GM12878 (cell line): Measurements from ENCODE around the gene HECTD4. TPM values are rescaled to one million over a fixed set of nuclear protein-coding genes. Genes with fewer than 3 reads are reported as not detected.

Experiments used
- ATAC-seq: fragments of 200-7000 bp; cut with Tn5 transposase; 3 replicates; pipeline ENCODE4 v1.9.1; 2020; ENCODE audit warnings: mild to moderate bottlenecking, moderate library complexity
- BruUV-seq: library from RNA; stranded (reverse); fragments of 400-500 nt; replicated peaks from 2 replicates; lab custom pipeline; 2021; lab: Mats Ljungman, UMichigan
- CTCF ChIA-PET: fragments of 300-600 bp; sonication (Branson Sonifier 250); formaldehyde crosslinking; extraction: SDS; loops from one replicate; lab custom pipeline; 2021; ENCODE audit warnings: inconsistent platforms; lab: Yijun Ruan, JAX
- POLR2A ChIA-PET: fragments of 350-600 bp; formaldehyde crosslinking; extraction: SDS; loops from one replicate; lab custom pipeline; 2021; ENCODE audit warnings: inconsistent platforms; lab: Charles Lee
- RAD21 ChIA-PET: fragments of 300-600 bp; sonication (Branson Sonifier 250); formaldehyde crosslinking; loops from one replicate; lab custom pipeline; 2023; ENCODE audit warnings: antibody characterized with exemption; ENCODE audit not compliant: unreplicated experiment; lab: Charles Lee
- SMC1A ChIA-PET: fragments of 300-600 bp; sonication (Branson Sonifier 250); formaldehyde crosslinking; loops from one replicate; lab custom pipeline; 2023; ENCODE audit not compliant: unreplicated experiment, uncharacterized antibody; lab: Charles Lee
- DNase-seq: peaks from one replicate; pipeline ENCODE4 v3.0.0-alpha.2; 2011; ENCODE audit warnings: low read depth, low spot score
- FAIRE-seq: peaks from 3 replicates; lab custom pipeline; 2011; peaks lifted over from hg19 to GRCh38; lab: Jason Lieb, UNC
- H2AFZ ChIP-seq: 2 replicates; pipeline ENCODE4 v1.6.0; 2011; ENCODE audit warnings: low read depth, low read length, control low read depth; ENCODE audit not compliant: control insufficient read depth
- H3K27ac ChIP-seq: 2 replicates; pipeline ENCODE4 v1.5.1; 2011; ENCODE audit warnings: control low read depth; ENCODE audit not compliant: control insufficient read depth, insufficient read depth
- H3K27me3 ChIP-seq, 2 experiments: replicated peaks in 1 of 2; 2 replicates each; pipeline versions ENCODE4 v1.6.0 to v1.6.1; 2011; ENCODE audit warnings: low read length in 1 of 2; ENCODE audit not compliant: control insufficient read depth in 2 of 2, insufficient read depth in 2 of 2
- H3K36me3 ChIP-seq, 2 experiments: 2 replicates each; pipeline ENCODE4 v1.5.1; 2011; ENCODE audit warnings: low read length in 1 of 2; ENCODE audit not compliant: control insufficient read depth in 2 of 2, insufficient read depth in 2 of 2
- H3K4me1 ChIP-seq: 2 replicates; pipeline ENCODE4 v1.6.1; 2011; ENCODE audit warnings: mild to moderate bottlenecking, low read length, moderate library complexity, mixed read lengths; ENCODE audit not compliant: control insufficient read depth, insufficient read depth
- H3K4me2 ChIP-seq: 2 replicates; pipeline ENCODE4 v1.6.0; 2011; ENCODE audit warnings: control low read depth; ENCODE audit not compliant: control insufficient read depth, insufficient read depth
- H3K4me3 ChIP-seq: fragments of 200-600 bp; sonication (generic); 2 replicates; pipeline ENCODE4 v1.5.1; 2016
- H3K79me2 ChIP-seq: 2 replicates; pipeline ENCODE4 v1.6.0; 2011; ENCODE audit warnings: low read length; ENCODE audit not compliant: control insufficient read depth, insufficient read depth
- H3K9ac ChIP-seq: 2 replicates; pipeline ENCODE4 v1.8.0; 2011; ENCODE audit warnings: low read length, control low read depth, mixed read lengths; ENCODE audit not compliant: control insufficient read depth, insufficient read depth
- H3K9me3 ChIP-seq: replicated peaks from 3 replicates; pipeline ENCODE4 v1.5.1; 2011; ENCODE audit warnings: mild to moderate bottlenecking, low read length; ENCODE audit not compliant: control insufficient read depth, insufficient read depth
- H4K20me1 ChIP-seq: 2 replicates; pipeline ENCODE4 v1.6.0; 2011; ENCODE audit not compliant: control insufficient read depth, insufficient read depth
- BACH1 ChIP-seq: fragments of 450-650 bp; IDR thresholded peaks from 2 replicates; pipeline ENCODE4 v1.6.1; 2017; ENCODE audit warnings: mild to moderate bottlenecking, borderline replicate concordance
- BHLHE40 ChIP-seq, 2 experiments: fragments of 450-650 bp in 1 of 2; IDR thresholded peaks; 2 replicates each; pipeline ENCODE4 v1.6.1; 2011 to 2017; ENCODE audit warnings: low read depth in 2 of 2, borderline replicate concordance in 1 of 2, improper control_type of control experiment in 1 of 2, low read length in 1 of 2, mild to moderate bottlenecking in 1 of 2
- BMI1 ChIP-seq: fragments of 450-650 bp; IDR thresholded peaks from 2 replicates; pipeline ENCODE4 v1.6.1; 2016; ENCODE audit warnings: mild to moderate bottlenecking, moderate library complexity, borderline replicate concordance
- CHD2 ChIP-seq: IDR thresholded peaks from 2 replicates; pipeline ENCODE4 v1.6.1; 2011; ENCODE audit warnings: low read depth, low read length, improper control_type of control experiment, borderline replicate concordance
- IKZF2 ChIP-seq, 2 experiments: fragments of 450-650 bp; IDR thresholded peaks; 2 replicates each; pipeline ENCODE4 v1.6.1; 2017; ENCODE audit warnings: mild to moderate bottlenecking in 2 of 2, moderate library complexity in 2 of 2
- IRF4 ChIP-seq: IDR thresholded peaks from 2 replicates; pipeline ENCODE4 v1.6.1; 2011; ENCODE audit warnings: low read depth, low read length
- NFXL1 ChIP-seq: fragments of 450-650 bp; IDR thresholded peaks from 2 replicates; pipeline ENCODE4 v1.6.1; 2017; ENCODE audit warnings: antibody characterized with exemption, mild to moderate bottlenecking, borderline replicate concordance
- POLR2AphosphoS2 ChIP-seq: IDR thresholded peaks from 2 replicates; pipeline ENCODE4 v1.6.1; 2011; ENCODE audit warnings: low read depth, mild to moderate bottlenecking, low read length, improper control_type of control experiment, moderate library complexity
- POLR2AphosphoS5 ChIP-seq: IDR thresholded peaks from 2 replicates; pipeline ENCODE4 v1.6.1; 2011; ENCODE audit warnings: mild to moderate bottlenecking, low read length, inconsistent platforms
- SRF ChIP-seq, 2 experiments: IDR thresholded peaks; 2 replicates each; pipeline ENCODE4 v1.6.1; 2011; ENCODE audit warnings: low read depth in 2 of 2, low read length in 2 of 2, mild to moderate bottlenecking in 1 of 2, moderate library complexity in 1 of 2
- TAF1 ChIP-seq: IDR thresholded peaks from 2 replicates; pipeline ENCODE4 v1.6.1; 2011; ENCODE audit warnings: mild to moderate bottlenecking, low read depth, low read length, borderline replicate concordance
- TARDBP ChIP-seq: IDR thresholded peaks from 2 replicates; pipeline ENCODE4 v1.6.1; 2016; ENCODE audit warnings: borderline replicate concordance
- ZNF24 ChIP-seq: fragments of 450-650 bp; IDR thresholded peaks from 2 replicates; pipeline ENCODE4 v1.6.1; 2017; ENCODE audit warnings: antibody characterized with exemption, mild to moderate bottlenecking
- WGBS: methylation state at CpG from one replicate; pipeline ENCODE4 v1.1.6; 2016; ENCODE audit warnings: low lambda C conversion rate; ENCODE audit not compliant: insufficient replicate concordance, insufficient coverage; ENCODE audit errors: missing lambda C conversion rate; 5-methylcytosine and 5-hydroxymethylcytosine counted together
- in situ Hi-C: fragments of 300-500 bp; cut with MboI; formaldehyde crosslinking; loops from 9 replicates; pipeline ENCODE4 v1.14.3; 2018; ENCODE audit warnings: mixed read lengths
- intact Hi-C: fragments of 100-400 bp; cut with micrococcal nuclease; formaldehyde crosslinking; loops from one replicate; pipeline ENCODE4 v1.14.2; 2022; ENCODE audit not compliant: unreplicated experiment
- polyA plus RNA-seq, 11 experiments: library from polyadenylated mRNA; depleted of rRNA in 4 of 11; unstranded in 6 of 11; stranded (reverse) in 5 of 11; fragments of >200 nt; fragmentation: Nextera tagmentation in 4 of 11; fragmentation: Illumina TruSeq in 1 of 11; extraction: Ambion mirVana in 4 of 11; extraction: Trizol in 1 of 11; gene quantifications; 1 replicate in 1 of 11; 2 replicates in 10 of 11; pipeline versions ENCODE4 v1.2.1 to v1.2.3, GENCODE V29; 2011 to 2016; ENCODE audit warnings: inconsistent platforms in 2 of 11, missing spikeins in 2 of 11, low read depth in 1 of 11
- total RNA-seq, 4 experiments: library from RNA; depleted of rRNA in 3 of 4; stranded (reverse); fragments of >200 nt in 3 of 4; fragmentation: Illumina TruSeq in 1 of 4; extraction: Trizol in 1 of 4; gene quantifications; 2 replicates each; pipeline versions ENCODE4 v1.2.1 to v1.2.3, GENCODE V29; 2013 to 2021
- TF ChIP-seq, protein P1 (sequence below): fragments of 450-650 bp; IDR thresholded peaks from 2 replicates; pipeline ENCODE4 v1.6.1; 2016; ENCODE audit warnings: mild to moderate bottlenecking
- TF ChIP-seq, protein P2 (sequence below): fragments of 450-650 bp; formaldehyde crosslinking; IDR thresholded peaks from 2 replicates; pipeline ENCODE4 v1.5.0; 2022; ENCODE audit warnings: mild to moderate bottlenecking, missing genetic modification characterization
- TF ChIP-seq, protein P3 (sequence below): IDR thresholded peaks from 2 replicates; pipeline ENCODE4 v1.6.1; 2012; ENCODE audit warnings: low read length, inconsistent platforms

HECTD4 gene
- total and polyA plus RNA-seq, 10 of the 15 experiments (the other 5 are each of a cell fraction or from before 2014, with no cell fraction given) = 5.8 to 43.9 (median 17.9) TPM

GRCh38 chr12:112122823-112123690 lies 259.2 kb downstream of the HECTD4 start:
- H3K27me3 ChIP-seq = no peaks in the 10 kb centered on the region
- no peaks in the 10 kb centered on the region for H3K9me3 ChIP-seq
- H3K36me3 ChIP-seq = no peaks in the 10 kb centered on the region
- no TSS peak for BruUV-seq
- WGBS = 59% methylated on average over 12 of the region's 12 CpGs
- ChIA-PET RAD21 (interaction anchor here (0.6 to 1.4 kb wide), 4 partner anchors 14 to 110 kb away, joined by 3 to 4 read pairs (median 3); partner anchors contain the start of genes ERP29, NAA25 and TMEM116), SMC1A (interaction anchor here (1.1 to 6.6 kb wide), 4 partner anchors 8 to 25 kb away, joined by 3 to 72 read pairs (median 4); partner anchors contain the start of gene NAA25), POLR2A (interaction anchor here (0.6 to 11.5 kb wide), 4 partner anchors 14 to 86 kb away, joined by 3 to 161 read pairs (median 4); partner anchors contain the start of gene NAA25), CTCF (interaction anchor here (0.7 to 2.0 kb wide), 2 partner anchors 14 to 47 kb away, joined by 3 to 12 read pairs; partner anchors contain the start of gene NAA25)
- no peak overlapping the region for H3K4me2 ChIP-seq
- H3K4me3 ChIP-seq = no peak overlapping the region
- intact Hi-C loops = no loop called here
- no peak overlapping the region for H3K27ac ChIP-seq
- H3K79me2 ChIP-seq = peaks cover 28% of the 10 kb centered on the region
- no peak overlapping the region for H2AFZ ChIP-seq
- FAIRE-seq = no peak
- ATAC-seq = no peak
- peaks cover 10% of the 10 kb centered on the region for H3K4me1 ChIP-seq
- H3K9ac ChIP-seq = no peak overlapping the region
- in situ Hi-C loops = no loop called here
- no peak for DNase-seq
- no peaks in the 10 kb centered on the region for H4K20me1 ChIP-seq
- TF ChIP-seq IKZF2 (IDR thresholded peaks at IDR 0.05) = no peak
- TF ChIP-seq BHLHE40 (IDR thresholded peaks at IDR 0.05; ENCODE audit: borderline replicate concordance in 1 of 2, low read depth in 2 of 2, low read length in 1 of 2) = no peak
- no peak for TF ChIP-seq SRF (IDR thresholded peaks at IDR 0.05; ENCODE audit: low read depth in 2 of 2, low read length in 2 of 2)
- no peak for TF ChIP-seq BACH1
- TF ChIP-seq, protein P1, sequence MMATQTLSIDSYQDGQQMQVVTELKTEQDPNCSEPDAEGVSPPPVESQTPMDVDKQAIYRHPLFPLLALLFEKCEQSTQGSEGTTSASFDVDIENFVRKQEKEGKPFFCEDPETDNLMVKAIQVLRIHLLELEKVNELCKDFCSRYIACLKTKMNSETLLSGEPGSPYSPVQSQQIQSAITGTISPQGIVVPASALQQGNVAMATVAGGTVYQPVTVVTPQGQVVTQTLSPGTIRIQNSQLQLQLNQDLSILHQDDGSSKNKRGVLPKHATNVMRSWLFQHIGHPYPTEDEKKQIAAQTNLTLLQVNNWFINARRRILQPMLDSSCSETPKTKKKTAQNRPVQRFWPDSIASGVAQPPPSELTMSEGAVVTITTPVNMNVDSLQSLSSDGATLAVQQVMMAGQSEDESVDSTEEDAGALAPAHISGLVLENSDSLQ = no peak
- no peak for TF ChIP-seq POLR2AphosphoS5
- TF ChIP-seq, protein P2, sequence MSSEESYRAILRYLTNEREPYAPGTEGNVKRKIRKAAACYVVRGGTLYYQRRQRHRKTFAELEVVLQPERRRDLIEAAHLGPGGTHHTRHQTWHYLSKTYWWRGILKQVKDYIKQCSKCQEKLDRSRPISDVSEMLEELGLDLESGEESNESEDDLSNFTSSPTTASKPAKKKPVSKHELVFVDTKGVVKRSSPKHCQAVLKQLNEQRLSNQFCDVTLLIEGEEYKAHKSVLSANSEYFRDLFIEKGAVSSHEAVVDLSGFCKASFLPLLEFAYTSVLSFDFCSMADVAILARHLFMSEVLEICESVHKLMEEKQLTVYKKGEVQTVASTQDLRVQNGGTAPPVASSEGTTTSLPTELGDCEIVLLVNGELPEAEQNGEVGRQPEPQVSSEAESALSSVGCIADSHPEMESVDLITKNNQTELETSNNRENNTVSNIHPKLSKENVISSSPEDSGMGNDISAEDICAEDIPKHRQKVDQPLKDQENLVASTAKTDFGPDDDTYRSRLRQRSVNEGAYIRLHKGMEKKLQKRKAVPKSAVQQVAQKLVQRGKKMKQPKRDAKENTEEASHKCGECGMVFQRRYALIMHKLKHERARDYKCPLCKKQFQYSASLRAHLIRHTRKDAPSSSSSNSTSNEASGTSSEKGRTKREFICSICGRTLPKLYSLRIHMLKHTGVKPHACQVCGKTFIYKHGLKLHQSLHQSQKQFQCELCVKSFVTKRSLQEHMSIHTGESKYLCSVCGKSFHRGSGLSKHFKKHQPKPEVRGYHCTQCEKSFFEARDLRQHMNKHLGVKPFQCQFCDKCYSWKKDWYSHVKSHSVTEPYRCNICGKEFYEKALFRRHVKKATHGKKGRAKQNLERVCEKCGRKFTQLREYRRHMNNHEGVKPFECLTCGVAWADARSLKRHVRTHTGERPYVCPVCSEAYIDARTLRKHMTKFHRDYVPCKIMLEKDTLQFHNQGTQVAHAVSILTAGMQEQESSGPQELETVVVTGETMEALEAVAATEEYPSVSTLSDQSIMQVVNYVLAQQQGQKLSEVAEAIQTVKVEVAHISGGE (CRISPR knock-in tag) = no peak
- TF ChIP-seq NFXL1 = no peak
- TF ChIP-seq, protein P3, sequence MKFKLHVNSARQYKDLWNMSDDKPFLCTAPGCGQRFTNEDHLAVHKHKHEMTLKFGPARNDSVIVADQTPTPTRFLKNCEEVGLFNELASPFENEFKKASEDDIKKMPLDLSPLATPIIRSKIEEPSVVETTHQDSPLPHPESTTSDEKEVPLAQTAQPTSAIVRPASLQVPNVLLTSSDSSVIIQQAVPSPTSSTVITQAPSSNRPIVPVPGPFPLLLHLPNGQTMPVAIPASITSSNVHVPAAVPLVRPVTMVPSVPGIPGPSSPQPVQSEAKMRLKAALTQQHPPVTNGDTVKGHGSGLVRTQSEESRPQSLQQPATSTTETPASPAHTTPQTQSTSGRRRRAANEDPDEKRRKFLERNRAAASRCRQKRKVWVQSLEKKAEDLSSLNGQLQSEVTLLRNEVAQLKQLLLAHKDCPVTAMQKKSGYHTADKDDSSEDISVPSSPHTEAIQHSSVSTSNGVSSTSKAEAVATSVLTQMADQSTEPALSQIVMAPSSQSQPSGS = no peak
- no peak for TF ChIP-seq CHD2
- no peak for TF ChIP-seq ZNF24
- TF ChIP-seq TAF1 = no peak
- TF ChIP-seq BMI1 = no peak
- no peak for TF ChIP-seq IRF4
- no peak for TF ChIP-seq TARDBP
- no peak for TF ChIP-seq POLR2AphosphoS2
